Measurements from ENCODE around the gene SH3TC1.

Gene SH3TC1

DNA sequence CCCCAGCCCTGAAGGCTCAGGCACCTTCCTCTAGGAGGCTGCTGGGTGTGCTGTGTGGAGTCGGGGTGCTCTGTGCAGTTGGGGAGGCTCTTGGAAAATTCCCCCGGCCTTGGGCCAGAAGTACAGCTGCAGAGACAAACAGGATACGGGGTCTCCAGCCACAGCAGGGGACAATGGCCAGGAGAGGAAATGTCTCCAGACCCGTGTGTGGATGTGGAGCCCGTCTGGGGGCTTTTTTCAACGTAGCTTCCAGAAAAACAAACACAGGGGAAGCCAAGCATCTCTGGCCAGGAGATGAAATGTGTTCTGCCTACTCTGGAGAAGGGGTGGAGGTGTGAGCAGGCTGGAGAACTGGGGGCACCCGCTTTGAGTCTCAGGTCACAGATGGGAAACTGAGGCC lies 3.7 kb upstream of the SH3TC1 start:
- no peaks in the 10 kb centered on the region for H3K9me3 ChIP-seq (ENCODE audit: severe bottlenecking)
- H3K27me3 ChIP-seq (ENCODE audit: insufficient read depth, poor library complexity, severe bottlenecking), result no peaks in the 10 kb centered on the region
- H3K4me3 ChIP-seq (ENCODE audit: severe bottlenecking), result no peak overlapping the region
- TF ChIP-seq, protein P1, sequence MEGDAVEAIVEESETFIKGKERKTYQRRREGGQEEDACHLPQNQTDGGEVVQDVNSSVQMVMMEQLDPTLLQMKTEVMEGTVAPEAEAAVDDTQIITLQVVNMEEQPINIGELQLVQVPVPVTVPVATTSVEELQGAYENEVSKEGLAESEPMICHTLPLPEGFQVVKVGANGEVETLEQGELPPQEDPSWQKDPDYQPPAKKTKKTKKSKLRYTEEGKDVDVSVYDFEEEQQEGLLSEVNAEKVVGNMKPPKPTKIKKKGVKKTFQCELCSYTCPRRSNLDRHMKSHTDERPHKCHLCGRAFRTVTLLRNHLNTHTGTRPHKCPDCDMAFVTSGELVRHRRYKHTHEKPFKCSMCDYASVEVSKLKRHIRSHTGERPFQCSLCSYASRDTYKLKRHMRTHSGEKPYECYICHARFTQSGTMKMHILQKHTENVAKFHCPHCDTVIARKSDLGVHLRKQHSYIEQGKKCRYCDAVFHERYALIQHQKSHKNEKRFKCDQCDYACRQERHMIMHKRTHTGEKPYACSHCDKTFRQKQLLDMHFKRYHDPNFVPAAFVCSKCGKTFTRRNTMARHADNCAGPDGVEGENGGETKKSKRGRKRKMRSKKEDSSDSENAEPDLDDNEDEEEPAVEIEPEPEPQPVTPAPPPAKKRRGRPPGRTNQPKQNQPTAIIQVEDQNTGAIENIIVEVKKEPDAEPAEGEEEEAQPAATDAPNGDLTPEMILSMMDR (IDR thresholded peaks at IDR 0.05; ENCODE audit: poor library complexity, severe bottlenecking), result no peak
- DNase-seq (ENCODE audit: low spot score), result no peak
- H3K27ac ChIP-seq (ENCODE audit: poor library complexity, severe bottlenecking), result no peak overlapping the region
- H3K36me3 ChIP-seq (ENCODE audit: low read depth), result peaks cover 10% of the 10 kb centered on the region
- H3K4me1 ChIP-seq (ENCODE audit: insufficient read depth, poor library complexity, severe bottlenecking), result peaks cover 23% of the 10 kb centered on the region
- ATAC-seq (ENCODE audit: low read depth), result no peak

DNA sequence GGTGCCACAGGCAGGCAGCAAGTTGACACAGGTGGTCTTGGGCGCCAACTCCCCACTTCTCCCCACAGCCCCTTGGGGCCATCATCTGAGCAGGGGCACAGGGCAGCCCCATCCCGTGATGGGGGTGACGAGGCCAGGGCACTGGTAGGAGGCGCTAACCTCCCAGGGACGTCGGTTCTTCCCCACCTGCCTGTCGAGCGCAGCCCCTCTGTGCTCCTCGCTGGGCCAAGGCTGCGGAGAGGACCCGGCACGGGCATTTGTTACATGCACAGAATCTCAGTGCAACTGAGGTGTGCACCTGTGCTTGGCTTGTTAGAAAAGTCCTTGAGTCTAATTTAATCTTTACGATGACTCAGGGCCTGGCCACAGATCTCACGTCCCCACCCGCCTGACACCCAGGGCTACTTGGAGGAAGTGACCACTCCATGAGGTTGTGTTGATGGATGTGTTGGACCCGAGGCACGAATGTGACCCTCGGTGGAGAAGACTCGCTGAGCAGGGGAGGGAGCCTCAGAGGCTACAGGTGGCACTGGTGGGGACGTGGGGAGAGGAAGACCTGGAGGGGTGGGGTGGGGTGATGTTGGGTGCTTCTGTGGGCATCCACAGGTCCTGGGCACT lies 3.1 kb upstream of the SH3TC1 start:
- ATAC-seq (ENCODE audit: low read depth), result no peak
- Histone ChIP-seq H3K27ac (ENCODE audit: poor library complexity, severe bottlenecking) (no peak overlapping the region), H3K4me1 (ENCODE audit: insufficient read depth, poor library complexity, severe bottlenecking) (peaks cover 19% of the 10 kb centered on the region), H3K36me3 (ENCODE audit: low read depth) (peaks cover 15% of the 10 kb centered on the region), H3K4me3 (ENCODE audit: severe bottlenecking) (no peak overlapping the region), H3K27me3 (ENCODE audit: insufficient read depth, poor library complexity, severe bottlenecking) (no peaks in the 10 kb centered on the region), H3K9me3 (ENCODE audit: severe bottlenecking) (no peaks in the 10 kb centered on the region)
- DNase-seq (ENCODE audit: low spot score), result no peak
- TF ChIP-seq, protein P1 (IDR thresholded peaks at IDR 0.05; ENCODE audit: poor library complexity, severe bottlenecking), result no peak

DNA sequence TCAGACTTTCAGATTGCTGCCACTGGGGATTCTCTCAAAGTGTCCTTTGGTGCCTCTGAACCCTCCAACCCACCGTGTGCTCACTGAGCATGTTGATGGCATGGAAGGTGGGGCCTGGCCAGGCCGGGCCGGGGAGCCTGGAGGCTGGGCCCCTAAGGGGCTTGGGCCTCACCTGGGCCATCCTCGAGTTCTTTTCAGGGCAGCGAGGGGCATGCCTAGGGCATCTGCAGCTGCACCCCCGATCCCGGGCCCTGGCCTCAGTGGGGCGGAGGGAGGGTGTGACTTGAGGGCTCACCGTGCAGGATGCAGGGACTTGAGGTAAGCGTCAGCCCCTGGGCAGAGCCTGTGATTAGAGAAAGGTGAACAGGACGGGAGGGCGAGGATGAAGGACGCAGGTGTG lies 1.6 kb upstream of the SH3TC1 start:
- Histone ChIP-seq H3K27ac (ENCODE audit: poor library complexity, severe bottlenecking) (no peak overlapping the region), H3K4me1 (ENCODE audit: insufficient read depth, poor library complexity, severe bottlenecking) (peaks cover 22% of the 10 kb centered on the region), H3K9me3 (ENCODE audit: severe bottlenecking) (no peaks in the 10 kb centered on the region), H3K4me3 (ENCODE audit: severe bottlenecking) (no peak overlapping the region), H3K36me3 (ENCODE audit: low read depth) (peaks cover 30% of the 10 kb centered on the region), H3K27me3 (ENCODE audit: insufficient read depth, poor library complexity, severe bottlenecking) (no peaks in the 10 kb centered on the region)
- no peak for ATAC-seq (ENCODE audit: low read depth)
- TF ChIP-seq, protein P1 (IDR thresholded peaks at IDR 0.05; ENCODE audit: poor library complexity, severe bottlenecking), result no peak
- no peak for DNase-seq (ENCODE audit: low spot score)

DNA sequence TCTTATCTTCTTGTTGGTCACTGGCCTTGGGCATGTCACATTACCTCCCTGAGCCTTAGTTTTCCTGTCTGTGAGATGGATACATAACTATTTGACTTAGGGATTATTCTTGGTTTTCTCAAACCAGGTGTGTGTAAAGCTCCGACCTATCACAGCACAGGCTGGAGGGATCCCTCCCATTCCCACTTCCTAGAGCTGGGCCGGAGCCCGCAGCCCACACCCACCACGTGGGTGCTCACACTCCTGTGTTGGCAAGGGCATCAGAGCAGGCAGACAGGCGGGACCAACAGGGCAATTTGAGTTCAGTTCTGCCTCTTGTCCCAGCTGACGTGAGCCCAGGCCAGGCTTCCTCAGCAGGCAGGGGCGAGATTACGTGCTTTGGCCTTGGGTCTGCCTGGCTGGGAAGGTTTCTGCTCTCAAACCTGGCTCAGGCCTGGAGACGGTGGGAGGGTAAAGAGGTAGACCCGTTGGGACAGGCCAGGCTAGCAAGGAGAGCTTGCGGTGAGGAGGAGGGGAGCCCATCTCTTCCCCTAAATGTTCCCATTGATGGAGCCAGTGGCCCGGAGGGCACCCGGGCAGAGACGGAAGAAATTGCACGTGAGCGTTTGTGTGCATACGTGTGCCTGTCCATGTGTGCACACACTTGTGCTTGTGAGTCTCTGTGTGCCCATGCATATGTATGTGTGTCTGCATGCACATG lies 734 bp upstream of the SH3TC1 start:
- Histone ChIP-seq H3K36me3 (ENCODE audit: low read depth) (peaks cover 33% of the 10 kb centered on the region), H3K4me1 (ENCODE audit: insufficient read depth, poor library complexity, severe bottlenecking) (peaks cover 22% of the 10 kb centered on the region), H3K9me3 (ENCODE audit: severe bottlenecking) (no peaks in the 10 kb centered on the region), H3K27ac (ENCODE audit: poor library complexity, severe bottlenecking) (peak overlapping the region; percentile 88), H3K4me3 (ENCODE audit: severe bottlenecking) (peak overlapping the region; percentile 79), H3K27me3 (ENCODE audit: insufficient read depth, poor library complexity, severe bottlenecking) (no peaks in the 10 kb centered on the region)
- TF ChIP-seq, protein P1 (IDR thresholded peaks at IDR 0.05; ENCODE audit: poor library complexity, severe bottlenecking), result no peak
- ATAC-seq (ENCODE audit: low read depth), result no peak
- no peak for DNase-seq (ENCODE audit: low spot score)

Data from RWPE2 (cell line).